ENCODE data around the gene PRPF31.

DNA sequence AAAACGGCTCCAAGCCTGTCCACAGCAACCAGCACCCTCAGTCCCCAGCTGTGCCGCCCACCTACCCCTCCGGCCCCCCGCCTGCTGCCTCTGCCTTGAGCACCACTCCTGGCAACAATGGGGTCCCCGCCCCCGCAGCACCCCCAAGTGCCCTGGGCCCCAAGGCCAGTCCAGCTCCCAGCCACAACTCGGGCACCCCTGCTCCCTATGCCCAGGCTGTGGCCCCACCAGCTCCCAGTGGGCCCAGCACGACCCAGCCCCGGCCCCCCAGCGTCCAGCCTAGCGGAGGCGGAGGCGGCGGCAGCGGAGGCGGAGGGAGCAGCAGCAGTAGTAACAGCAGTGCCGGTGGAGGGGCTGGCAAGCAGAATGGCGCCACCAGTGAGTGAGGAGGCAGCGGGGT, 32.6 kb downstream of the PRPF31 start:
- TF ChIP-seq, protein P1, sequence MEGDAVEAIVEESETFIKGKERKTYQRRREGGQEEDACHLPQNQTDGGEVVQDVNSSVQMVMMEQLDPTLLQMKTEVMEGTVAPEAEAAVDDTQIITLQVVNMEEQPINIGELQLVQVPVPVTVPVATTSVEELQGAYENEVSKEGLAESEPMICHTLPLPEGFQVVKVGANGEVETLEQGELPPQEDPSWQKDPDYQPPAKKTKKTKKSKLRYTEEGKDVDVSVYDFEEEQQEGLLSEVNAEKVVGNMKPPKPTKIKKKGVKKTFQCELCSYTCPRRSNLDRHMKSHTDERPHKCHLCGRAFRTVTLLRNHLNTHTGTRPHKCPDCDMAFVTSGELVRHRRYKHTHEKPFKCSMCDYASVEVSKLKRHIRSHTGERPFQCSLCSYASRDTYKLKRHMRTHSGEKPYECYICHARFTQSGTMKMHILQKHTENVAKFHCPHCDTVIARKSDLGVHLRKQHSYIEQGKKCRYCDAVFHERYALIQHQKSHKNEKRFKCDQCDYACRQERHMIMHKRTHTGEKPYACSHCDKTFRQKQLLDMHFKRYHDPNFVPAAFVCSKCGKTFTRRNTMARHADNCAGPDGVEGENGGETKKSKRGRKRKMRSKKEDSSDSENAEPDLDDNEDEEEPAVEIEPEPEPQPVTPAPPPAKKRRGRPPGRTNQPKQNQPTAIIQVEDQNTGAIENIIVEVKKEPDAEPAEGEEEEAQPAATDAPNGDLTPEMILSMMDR (IDR thresholded peaks at IDR 0.05): no peak
- TF ChIP-seq POLR2A (IDR thresholded peaks at IDR 0.05): no peak
- no peak for TF ChIP-seq EP300 (IDR thresholded peaks at IDR 0.05)
